ENCODE data around the gene PXK.

PXK gene

GRCh38 chr3:58347984-58348383, 15.3 kb downstream of the PXK start:
- no peak for TF ChIP-seq POLR2A (IDR thresholded peaks at IDR 0.05; ENCODE audit: low read depth, low read length)
- FAIRE-seq, result no peak

DNA sequence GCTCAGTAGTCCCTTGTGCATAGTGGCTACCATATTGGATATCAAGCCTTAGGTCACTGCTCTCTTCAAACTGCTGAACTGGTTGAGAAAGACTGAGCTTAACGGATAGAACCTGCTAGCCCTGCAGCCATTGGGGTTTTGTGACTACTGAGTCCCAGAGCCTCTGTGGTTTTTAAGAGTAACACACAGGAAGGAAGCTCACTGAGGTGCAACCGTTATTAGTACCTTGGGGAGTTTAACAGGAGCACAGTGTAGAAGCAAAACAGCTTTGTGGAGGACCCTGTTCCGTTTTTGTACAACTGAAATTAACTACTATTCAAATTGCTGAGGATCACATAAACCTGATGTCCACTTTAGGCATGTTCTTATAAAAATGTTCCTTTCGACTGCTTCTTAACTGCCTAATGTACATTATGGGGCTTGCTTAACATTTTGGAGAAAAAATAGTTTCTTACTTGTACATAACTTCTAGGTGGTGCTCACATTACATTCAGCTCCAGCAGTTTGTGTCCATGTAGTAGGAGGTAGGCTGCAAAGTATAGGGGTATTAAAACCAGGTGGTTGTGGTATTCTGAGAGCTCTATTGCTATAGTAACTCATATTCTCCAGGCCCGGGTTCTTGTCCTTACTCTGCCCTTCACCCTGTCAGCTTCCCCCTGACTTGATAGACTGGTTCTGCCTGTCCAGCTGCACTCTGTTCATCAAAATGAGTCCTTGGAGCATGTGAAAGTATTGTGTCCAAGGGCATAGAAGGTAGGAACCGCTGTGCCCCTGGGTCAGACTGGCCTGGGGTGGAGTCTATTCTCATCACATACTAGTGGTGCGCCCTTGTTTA, 17.3 kb downstream of the PXK start:
- TF ChIP-seq POLR2A (IDR thresholded peaks at IDR 0.05; ENCODE audit: low read depth, low read length), result no peak
- DNase-seq (ENCODE audit: insufficient read length, low spot score) (no peak), FAIRE-seq (no peak)

More at GRCh38 chr3:58347984-58348383, 15.3 kb downstream of the PXK start:
- no peak for DNase-seq (ENCODE audit: insufficient read length, low spot score)

- no peak for DNase-seq (ENCODE audit: insufficient read length, low spot score)
These were observed 17.9 kb downstream of the PXK start for GRCh38 chr3:58350627-58351013.

DNA sequence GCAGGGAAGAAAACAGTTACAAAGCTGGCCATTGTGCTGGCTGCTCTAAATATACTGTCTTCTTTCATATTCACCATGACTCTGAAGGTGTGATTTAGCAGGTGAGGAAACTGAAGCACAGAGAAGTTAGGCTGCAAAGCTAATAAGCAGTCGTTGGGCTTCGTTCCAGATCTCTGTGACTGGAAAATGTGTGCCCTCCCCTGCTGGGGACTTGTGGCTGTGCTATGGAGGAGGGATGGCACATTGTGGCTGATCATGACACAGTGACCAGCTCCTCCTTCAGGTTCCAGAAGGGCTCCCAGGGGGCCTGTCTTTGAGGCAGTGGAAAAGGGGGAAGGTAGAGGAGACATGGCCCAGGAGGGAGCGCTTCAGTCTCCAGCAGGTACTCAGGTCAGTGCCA, 19.2 kb downstream of the PXK start:
- no peak for TF ChIP-seq POLR2A (IDR thresholded peaks at IDR 0.05; ENCODE audit: low read depth, low read length)
- DNase-seq (ENCODE audit: insufficient read length, low spot score) (no peak), FAIRE-seq (no peak)

More at GRCh38 chr3:58350627-58351013, 17.9 kb downstream of the PXK start:
- FAIRE-seq, result no peak
- TF ChIP-seq POLR2A (IDR thresholded peaks at IDR 0.05; ENCODE audit: low read depth, low read length), result no peak

- no peak for TF ChIP-seq POLR2A (IDR thresholded peaks at IDR 0.05; ENCODE audit: low read depth, low read length)
- FAIRE-seq (no peak), DNase-seq (ENCODE audit: insufficient read length, low spot score) (no peak)
These were observed 19.9 kb downstream of the PXK start for GRCh38 chr3:58352626-58353025.

DNA sequence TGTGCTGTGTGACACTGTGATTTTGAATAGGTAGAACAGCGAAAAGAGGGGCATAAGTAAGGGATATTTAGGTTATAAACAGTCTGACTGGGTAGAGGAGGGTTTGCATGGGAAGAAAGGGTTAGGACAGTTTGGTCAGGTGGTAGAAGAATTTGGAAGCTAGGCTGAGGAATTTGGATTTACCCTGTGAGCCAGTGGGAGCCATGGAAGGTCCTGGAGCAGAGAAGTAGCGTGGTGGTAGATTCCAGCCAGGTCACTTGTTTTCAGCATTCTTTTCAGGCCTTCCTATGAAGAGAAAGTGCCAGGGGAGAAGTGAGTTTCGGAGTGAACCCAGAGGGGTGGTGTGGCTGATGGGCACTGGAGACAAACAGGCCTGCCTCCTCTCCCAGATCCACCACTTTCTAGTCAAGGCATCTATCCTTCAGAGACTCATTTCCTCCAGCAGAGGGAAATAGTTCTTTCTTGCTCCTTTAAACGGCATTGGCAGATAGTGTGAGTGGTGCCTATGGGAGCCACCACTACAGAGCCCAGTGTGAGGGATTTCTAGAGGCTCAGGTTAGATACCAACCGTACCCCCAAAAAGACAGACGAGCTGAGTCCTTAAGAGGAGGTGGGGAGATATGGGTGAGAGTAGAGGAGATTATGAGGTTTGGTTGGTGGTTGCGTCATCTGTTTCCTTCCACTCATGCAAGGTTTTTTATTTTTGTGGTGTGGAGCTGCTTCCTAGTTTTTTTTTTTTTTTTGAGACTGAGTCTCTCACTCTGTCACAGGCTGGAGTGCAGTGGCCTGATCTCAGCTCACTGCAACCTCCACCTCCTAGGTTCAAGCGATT, 21.2 kb downstream of the PXK start:
- FAIRE-seq, result no peak
- DNase-seq (ENCODE audit: insufficient read length, low spot score), result no peak
- no peak for TF ChIP-seq POLR2A (IDR thresholded peaks at IDR 0.05; ENCODE audit: low read depth, low read length)

DNA sequence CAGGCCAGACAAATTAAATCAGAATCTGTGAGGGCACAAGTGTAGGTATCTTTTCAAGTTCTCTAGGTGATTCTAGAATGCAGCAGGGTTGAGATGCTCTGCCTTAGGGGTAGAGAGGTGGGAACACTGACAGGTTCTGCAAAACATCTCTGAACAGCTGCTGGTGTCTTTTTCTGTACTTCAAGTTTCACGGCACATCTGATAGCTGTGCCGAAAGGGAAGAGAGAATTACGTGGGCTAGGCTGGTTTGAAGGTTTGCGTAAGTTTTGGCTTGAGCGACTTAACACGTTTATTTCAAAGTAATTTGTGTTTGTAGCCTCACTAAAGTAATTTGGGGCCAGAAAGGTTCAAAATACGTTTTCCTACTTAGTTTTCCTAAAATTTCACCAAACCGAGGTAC, 22.5 kb downstream of the PXK start:
- FAIRE-seq (no peak), DNase-seq (ENCODE audit: insufficient read length, low spot score) (no peak)
- no peak for TF ChIP-seq POLR2A (IDR thresholded peaks at IDR 0.05; ENCODE audit: low read depth, low read length)

DNA sequence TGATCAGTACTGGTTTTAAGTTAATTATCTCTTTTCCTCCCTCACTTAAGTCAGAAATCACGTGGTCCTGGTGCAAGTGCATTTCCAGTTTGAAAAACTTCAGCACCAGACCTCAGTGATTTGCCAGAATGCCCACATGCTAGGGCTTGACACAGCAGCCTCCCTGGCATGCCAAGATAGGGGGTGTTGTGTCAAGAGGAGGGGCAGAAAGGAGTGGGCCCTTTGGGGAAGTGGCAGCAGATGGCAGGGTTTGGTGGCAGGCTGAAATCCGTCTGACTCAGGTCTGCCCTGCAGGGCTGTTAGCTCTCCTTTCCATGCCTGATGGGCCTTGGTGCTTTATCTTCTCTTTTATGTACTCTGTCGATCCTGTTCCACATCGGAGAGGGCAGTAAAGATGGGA, 23.4 kb downstream of the PXK start:
- DNase-seq (ENCODE audit: insufficient read length, low spot score) (no peak), FAIRE-seq (no peak)
- no peak for TF ChIP-seq POLR2A (IDR thresholded peaks at IDR 0.05; ENCODE audit: low read depth, low read length)

DNA sequence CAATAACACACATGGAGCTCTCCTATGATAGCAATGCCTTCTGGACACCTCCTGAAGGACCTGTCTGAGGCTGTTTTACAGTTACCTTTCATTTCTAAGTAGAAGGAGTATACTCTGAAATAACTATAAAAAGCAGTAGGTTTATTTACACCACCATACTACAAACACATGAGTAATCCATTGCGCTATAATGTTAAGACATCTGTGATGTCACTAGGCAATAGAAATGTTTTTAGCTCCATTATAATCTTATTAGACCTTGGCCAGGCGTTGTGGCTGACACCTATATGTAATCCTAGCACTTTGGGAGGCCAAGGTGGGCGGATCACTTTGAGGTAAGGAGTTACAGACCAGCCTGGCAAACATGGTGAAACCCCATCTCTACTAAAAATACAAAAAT, 24.7 kb downstream of the PXK start:
- TF ChIP-seq POLR2A (IDR thresholded peaks at IDR 0.05; ENCODE audit: low read depth, low read length), result no peak
- FAIRE-seq (no peak), DNase-seq (ENCODE audit: insufficient read length, low spot score) (no peak)

GRCh38 chr3:58358092-58358491, 25.4 kb downstream of the PXK start:
- FAIRE-seq (no peak), DNase-seq (ENCODE audit: insufficient read length, low spot score) (no peak)
- TF ChIP-seq POLR2A (IDR thresholded peaks at IDR 0.05; ENCODE audit: low read depth, low read length), result no peak

DNA sequence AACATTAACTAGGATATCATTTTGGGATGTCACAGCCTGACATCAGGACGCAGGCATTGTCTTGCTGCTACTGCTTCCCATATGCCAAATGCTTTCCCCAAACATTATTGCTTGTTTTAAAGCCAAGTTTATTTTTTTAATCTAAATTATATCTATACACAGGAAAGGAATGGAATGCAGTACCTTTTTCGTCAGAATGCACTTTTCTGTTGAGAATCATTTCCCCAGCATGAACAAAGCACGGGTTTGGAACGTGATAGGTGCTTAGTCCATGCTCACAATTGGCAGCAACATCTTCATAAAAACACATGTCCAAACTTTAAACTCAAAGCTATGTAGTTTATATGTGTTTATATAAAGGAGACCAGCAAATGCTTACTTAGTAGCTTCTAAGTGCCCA, 26.1 kb downstream of the PXK start:
- FAIRE-seq, result no peak
- no peak for TF ChIP-seq POLR2A (IDR thresholded peaks at IDR 0.05; ENCODE audit: low read depth, low read length)
- no peak for DNase-seq (ENCODE audit: insufficient read length, low spot score)

DNA sequence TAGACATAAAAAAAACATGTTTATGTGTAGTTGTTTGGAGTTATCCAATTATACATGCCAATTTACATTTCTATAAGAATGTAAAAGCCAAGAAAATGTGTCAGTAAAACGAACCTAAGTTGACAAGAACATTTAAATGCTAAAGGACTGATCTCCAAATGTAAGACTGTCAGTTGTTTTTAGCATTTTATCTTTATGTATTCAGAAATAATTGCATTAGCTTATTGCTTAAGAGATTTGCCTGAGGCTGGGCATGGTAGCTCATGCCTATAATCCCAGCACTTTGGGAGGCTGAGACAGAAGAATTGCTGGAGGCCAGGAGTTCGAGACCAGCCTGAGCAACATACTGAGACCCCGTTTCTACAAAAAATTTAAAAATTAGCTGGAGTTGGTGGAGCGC, 26.9 kb downstream of the PXK start:
- DNase-seq (ENCODE audit: insufficient read length, low spot score), result no peak
- FAIRE-seq, result no peak
- TF ChIP-seq POLR2A (IDR thresholded peaks at IDR 0.05; ENCODE audit: low read depth, low read length), result no peak

GRCh38 chr3:58361866-58362265, 29.2 kb downstream of the PXK start:
- no peak for TF ChIP-seq POLR2A (IDR thresholded peaks at IDR 0.05; ENCODE audit: low read depth, low read length)
- FAIRE-seq, result no peak
- no peak for DNase-seq (ENCODE audit: insufficient read length, low spot score)

DNA sequence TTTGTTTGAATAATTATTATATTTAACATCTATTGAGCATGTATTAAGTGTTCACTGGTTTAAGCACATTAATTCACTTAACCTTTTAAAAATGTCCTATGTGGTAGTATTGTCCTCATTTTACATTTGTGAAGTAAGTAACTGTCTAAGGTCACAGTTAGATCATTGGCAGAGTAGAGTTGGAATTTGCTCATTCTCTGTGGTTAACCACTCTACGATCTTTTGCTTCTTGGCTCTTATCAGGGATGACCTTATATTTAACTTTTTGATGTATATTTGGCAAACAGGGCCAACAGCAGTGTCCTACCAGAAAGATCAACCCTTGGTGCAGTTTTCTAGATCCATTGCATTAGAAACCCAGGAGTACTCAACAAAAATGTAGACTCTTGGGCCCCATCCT, 34.0 kb downstream of the PXK start:
- DNase-seq (ENCODE audit: insufficient read length, low spot score) (no peak), FAIRE-seq (peak; percentile 57)
- no peak for TF ChIP-seq POLR2A (IDR thresholded peaks at IDR 0.05; ENCODE audit: low read depth, low read length)

GRCh38 chr3:58369038-58369437, 36.3 kb downstream of the PXK start:
- FAIRE-seq (no peak), DNase-seq (ENCODE audit: insufficient read length, low spot score) (no peak)
- no peak for TF ChIP-seq POLR2A (IDR thresholded peaks at IDR 0.05; ENCODE audit: low read depth, low read length)

Measured in H54 (cell line).